Endothelial cell of umbilical vein (primary cell): ENCODE results near the gene PGAP3. TPM values are rescaled to one million over a fixed set of nuclear protein-coding genes. Genes with fewer than 3 reads are reported as not detected.

ENCODE experiments used
- BruUV-seq: library from RNA; stranded (reverse); fragments of 400-500 nt; replicated peaks from 2 replicates; lab custom pipeline; 2021; lab: Mats Ljungman, UMichigan
- CTCF ChIA-PET: fragments of 300-600, 350-600 bp; sonication (Branson Sonifier 250); formaldehyde crosslinking; loops from one replicate; lab custom pipeline; 2021; ENCODE audit warnings: antibody characterized with exemption, inconsistent platforms; lab: Charles Lee
- POLR2A ChIA-PET: fragments of 300-600, 350-600 bp; sonication (Branson Sonifier 250); formaldehyde crosslinking; loops from one replicate; lab custom pipeline; 2021; ENCODE audit warnings: antibody characterized with exemption, inconsistent platforms; lab: Charles Lee
- DNase-seq: peaks from one replicate; pipeline ENCODE4 v3.0.0-alpha.2; 2011; ENCODE audit warnings: low read depth, low spot score
- FAIRE-seq: peaks from 2 replicates; lab custom pipeline; 2011; peaks lifted over from hg19 to GRCh38; lab: Jason Lieb, UNC
- H2AFZ ChIP-seq: 2 replicates; pipeline ENCODE4 v1.6.0; 2012; ENCODE audit warnings: low read depth, low read length, control low read depth, inconsistent platforms
- H3K27ac ChIP-seq: 2 replicates; pipeline ENCODE4 v1.5.1; 2011; ENCODE audit warnings: low read depth, mild to moderate bottlenecking, control low read depth, low read length, moderate library complexity; ENCODE audit not compliant: insufficient read depth
- H3K27me3 ChIP-seq, 2 experiments: 2 replicates each; pipeline versions ENCODE4 v1.6.0 to v1.6.1; 2011; ENCODE audit warnings: low read length in 2 of 2, mixed read lengths in 1 of 2; ENCODE audit not compliant: control insufficient read depth in 2 of 2, insufficient read depth in 2 of 2
- H3K36me3 ChIP-seq, 2 experiments: 2 replicates in 1 of 2; 3 replicates in 1 of 2; pipeline ENCODE4 v1.5.1; 2011; ENCODE audit warnings: low read length in 2 of 2, mild to moderate bottlenecking in 1 of 2, moderate library complexity in 1 of 2; ENCODE audit not compliant: control insufficient read depth in 2 of 2, insufficient read depth in 2 of 2; ENCODE audit errors: extremely low read depth in 1 of 2
- H3K4me1 ChIP-seq: 3 replicates; pipeline ENCODE4 v1.5.1; 2011; ENCODE audit warnings: mild to moderate bottlenecking, low read length; ENCODE audit not compliant: control insufficient read depth, insufficient read depth; ENCODE audit errors: extremely low read depth
- H3K4me2 ChIP-seq: 2 replicates; pipeline ENCODE4 v1.6.1; 2011; ENCODE audit warnings: low read length, control low read depth, mixed read lengths; ENCODE audit not compliant: insufficient read depth
- H3K4me3 ChIP-seq, 3 experiments: fragments of 200-600 bp in 1 of 3; sonication (generic), shearing (Covaris generic) in 1 of 3; replicated peaks in 1 of 3; 2 replicates each; pipeline ENCODE4 v1.5.1; 2011 to 2016; ENCODE audit warnings: control low read depth in 3 of 3, low read length in 3 of 3, mild to moderate bottlenecking in 2 of 3, inconsistent platforms in 1 of 3, low read depth in 1 of 3, moderate library complexity in 1 of 3; ENCODE audit not compliant: insufficient read depth in 1 of 3
- H3K79me2 ChIP-seq: 2 replicates; pipeline ENCODE4 v1.6.0; 2012; ENCODE audit warnings: low read length, inconsistent platforms; ENCODE audit not compliant: control insufficient read depth, insufficient read depth
- H3K9ac ChIP-seq: replicated peaks from 2 replicates; pipeline ENCODE3; 2011; ENCODE audit warnings: low read length, control low read depth; ENCODE audit not compliant: insufficient read depth; ENCODE audit errors: extremely low read depth
- H3K9me1 ChIP-seq: replicated peaks from 3 replicates; pipeline ENCODE4 v1.6.0; 2011; ENCODE audit warnings: mild to moderate bottlenecking, low read length; ENCODE audit not compliant: control insufficient read depth, insufficient read depth; ENCODE audit errors: extremely low read depth
- H3K9me3 ChIP-seq: replicated peaks from 2 replicates; pipeline ENCODE4 v1.5.1; 2012; ENCODE audit warnings: low read length, inconsistent platforms; ENCODE audit not compliant: control insufficient read depth, insufficient read depth
- H4K20me1 ChIP-seq: replicated peaks from 2 replicates; pipeline ENCODE3; 2011; ENCODE audit warnings: mild to moderate bottlenecking, low read length; ENCODE audit not compliant: control insufficient read depth, insufficient read depth; ENCODE audit errors: extremely low read depth
- CTCF ChIP-seq, 2 donors: IDR thresholded peaks; 1 replicate in 1 of 2; 2 replicates in 1 of 2; pipeline ENCODE4 v1.5.1; 2011; ENCODE audit warnings: low read length in 2 of 2, mild to moderate bottlenecking in 2 of 2, moderate library complexity in 2 of 2, control low read depth in 1 of 2, inconsistent platforms in 1 of 2, low read depth in 1 of 2; ENCODE audit not compliant: insufficient read depth in 1 of 2; ENCODE audit errors: extremely low read depth in 1 of 2
- EZH2 ChIP-seq: IDR thresholded peaks from 2 replicates; pipeline ENCODE4 v1.6.1; 2012; ENCODE audit warnings: borderline replicate concordance, low read depth, mild to moderate bottlenecking, moderate library complexity, low read length, inconsistent platforms; ENCODE audit not compliant: severe bottlenecking
- FOS ChIP-seq: IDR thresholded peaks from 2 replicates; pipeline ENCODE4 v1.6.1; 2011; ENCODE audit warnings: mild to moderate bottlenecking, low read length, moderate library complexity, borderline replicate concordance; ENCODE audit not compliant: insufficient read depth
- GATA2 ChIP-seq: IDR thresholded peaks from 2 replicates; pipeline ENCODE4 v1.7.0; 2011; ENCODE audit warnings: low read depth, mild to moderate bottlenecking, moderate library complexity, mixed read lengths, low read length; ENCODE audit not compliant: insufficient read length, insufficient read depth
- JUN ChIP-seq: IDR thresholded peaks from 2 replicates; pipeline ENCODE4 v1.6.1; 2011; ENCODE audit warnings: borderline replicate concordance, low read depth; ENCODE audit not compliant: insufficient read length, insufficient read depth
- MYC ChIP-seq: IDR thresholded peaks from one replicate; pipeline ENCODE4 v1.6.1; 2011; ENCODE audit warnings: mild to moderate bottlenecking, low read depth, low read length
- POLR2A ChIP-seq: IDR thresholded peaks from 2 replicates; pipeline ENCODE4 v1.6.1; 2012; ENCODE audit warnings: low read depth, mild to moderate bottlenecking, control low read depth, low read length
- POLR2AphosphoS5 ChIP-seq: IDR thresholded peaks from 2 replicates; pipeline ENCODE4 v1.6.1; 2012; ENCODE audit warnings: low read depth, mild to moderate bottlenecking, control low read depth, low read length, moderate library complexity; ENCODE audit not compliant: insufficient read depth
- dilution Hi-C: fragments of 300-500 bp; cut with MboI; formaldehyde crosslinking; loops from one replicate; pipeline ENCODE4 v1.15.0; 2019; ENCODE audit warnings: low sequenced_read_pairs; ENCODE audit not compliant: extremely low pct_ligation_motif_present
- intact Hi-C: fragments of 100-400 bp; cut with micrococcal nuclease; formaldehyde crosslinking; loops from one replicate; pipeline ENCODE4 v1.10.0; 2022
- polyA plus RNA-seq, 4 experiments: library from polyadenylated mRNA; depleted of rRNA in 3 of 4; stranded (reverse) in 3 of 4; unstranded in 1 of 4; fragments of >200 nt; gene quantifications; 2 replicates each; pipeline versions ENCODE4 v1.2.1 to v1.2.3, GENCODE V29; 2011 to 2012; ENCODE audit warnings: missing spikeins in 1 of 4
- total RNA-seq: library from RNA; stranded (reverse); gene quantifications from 2 replicates; pipeline ENCODE4 v1.2.3, GENCODE V29; 2021
- TF ChIP-seq, protein P1 (sequence below): IDR thresholded peaks from 2 replicates; pipeline ENCODE4 v1.6.1; 2011; ENCODE audit not compliant: insufficient read depth, insufficient read length

The PGAP3 gene
- total and polyA plus RNA-seq, 2 donors (not counting 3 experiments of a cell fraction or from before 2014, with no cell fraction given): 6.4 to 14.9 TPM

- DNase-seq: no peak
- Histone ChIP-seq H4K20me1 (no peaks in the 10 kb centered on the region), H2AFZ (no peak overlapping the region), H3K4me3 (no peak overlapping the region), H3K9ac (no peak overlapping the region), H3K27me3 (no peaks in the 10 kb centered on the region), H3K9me1 (no peaks in the 10 kb centered on the region), H3K36me3 (no peaks in the 10 kb centered on the region), H3K27ac (no peak overlapping the region), H3K4me1 (no peaks in the 10 kb centered on the region), H3K4me2 (no peak overlapping the region), H3K79me2 (no peaks in the 10 kb centered on the region), H3K9me3 (no peaks in the 10 kb centered on the region)
- dilution Hi-C loops: no loop called here
- CTCF ChIA-PET: interaction anchor here (0.8 to 13.1 kb wide), 4 partner anchors 11 to 57 kb away, joined by 3 to 291 read pairs (median 5); no protein-coding TSS in a partner anchor
- FAIRE-seq: no peak
- TF ChIP-seq JUN (no peak), MYC (no peak), EZH2 (no peak), POLR2A (no peak), FOS (no peak), POLR2AphosphoS5 (no peak), GATA2 (no peak), CTCF (IDR thresholded peaks at IDR 0.05; ENCODE audit: extremely low read depth in 1 of 2, insufficient read depth in 1 of 2, low read depth in 1 of 2, low read length in 2 of 2) (no peak)
- TF ChIP-seq, protein P1, sequence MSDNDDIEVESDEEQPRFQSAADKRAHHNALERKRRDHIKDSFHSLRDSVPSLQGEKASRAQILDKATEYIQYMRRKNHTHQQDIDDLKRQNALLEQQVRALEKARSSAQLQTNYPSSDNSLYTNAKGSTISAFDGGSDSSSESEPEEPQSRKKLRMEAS: no peak
- no TSS peak for BruUV-seq
- intact Hi-C loops: no loop called here
- POLR2A ChIA-PET: no interaction called here
Observed at GRCh38 chr17:39677072-39677471, 10.8 kb downstream of the PGAP3 start.
